H9 (cell line): Measurements from ENCODE around the gene HKDC1. TPM values are rescaled to one million over a fixed set of nuclear protein-coding genes. Genes with fewer than 3 reads are reported as not detected.

ENCODE experiments used
- DNase-seq: peaks from one replicate; pipeline ENCODE4 v3.0.0-alpha.2; 2017
- H2AFZ ChIP-seq: one replicate; pipeline ENCODE4 v1.6.1; 2013; ENCODE audit warnings: mild to moderate bottlenecking, low read length, control low read depth, moderate library complexity
- H2AK5ac ChIP-seq: 2 replicates; pipeline ENCODE4 v1.6.1; 2013; ENCODE audit warnings: low read length, control low read depth, mixed read lengths; ENCODE audit not compliant: insufficient read length
- H2BK120ac ChIP-seq: one replicate; pipeline ENCODE4 v1.6.1; 2013; ENCODE audit warnings: low read depth, mild to moderate bottlenecking, low read length, control low read depth, inconsistent platforms; ENCODE audit not compliant: poor library complexity, severe bottlenecking
- H2BK12ac ChIP-seq: 2 replicates; pipeline ENCODE4 v1.6.1; 2013; ENCODE audit warnings: low read length, control low read depth, mixed read lengths, low read depth; ENCODE audit not compliant: insufficient read length
- H2BK15ac ChIP-seq: 2 replicates; pipeline ENCODE4 v1.6.1; 2013; ENCODE audit warnings: low read depth, low read length, control low read depth
- H2BK20ac ChIP-seq: one replicate; pipeline ENCODE4 v1.6.1; 2013; ENCODE audit warnings: low read depth, mild to moderate bottlenecking, low read length, control low read depth, inconsistent platforms; ENCODE audit not compliant: poor library complexity, severe bottlenecking
- H2BK5ac ChIP-seq: 2 replicates; pipeline ENCODE4 v1.6.1; 2013; ENCODE audit warnings: low read length, control low read depth, mixed read lengths; ENCODE audit not compliant: insufficient read length
- H3K14ac ChIP-seq: 2 replicates; pipeline ENCODE4 v1.6.1; 2013; ENCODE audit warnings: low read length, control low read depth; ENCODE audit not compliant: insufficient read depth
- H3K18ac ChIP-seq: 2 replicates; pipeline ENCODE4 v1.6.1; 2013; ENCODE audit warnings: low read depth, mild to moderate bottlenecking, mixed read lengths, low read length, control low read depth; ENCODE audit not compliant: insufficient read length
- H3K23ac ChIP-seq: 2 replicates; pipeline ENCODE4 v1.6.1; 2013; ENCODE audit warnings: low read length, control low read depth, mixed read lengths, low read depth; ENCODE audit not compliant: insufficient read length
- H3K23me2 ChIP-seq: 2 replicates; pipeline ENCODE4 v1.6.1; 2013; ENCODE audit warnings: low read depth, mild to moderate bottlenecking, mixed read lengths, low read length, control low read depth; ENCODE audit not compliant: insufficient read length, poor library complexity, severe bottlenecking
- H3K27ac ChIP-seq: 2 replicates; pipeline ENCODE4 v1.5.1; 2013; ENCODE audit warnings: low read length, control low read depth, mixed read lengths, low read depth; ENCODE audit not compliant: insufficient read length
- H3K27me3 ChIP-seq: 2 replicates; pipeline ENCODE4 v1.6.1; 2013; ENCODE audit warnings: low read length, control low read depth, inconsistent platforms; ENCODE audit not compliant: insufficient read depth
- H3K4ac ChIP-seq: 2 replicates; pipeline ENCODE4 v1.6.1; 2013; ENCODE audit warnings: low read depth, mild to moderate bottlenecking, control low read depth, inconsistent platforms, low read length, moderate library complexity
- H3K4me1 ChIP-seq: 2 replicates; pipeline ENCODE4 v1.6.1; 2013; ENCODE audit warnings: low read length, control low read depth, inconsistent platforms; ENCODE audit not compliant: insufficient read depth
- H3K4me2 ChIP-seq: 2 replicates; pipeline ENCODE4 v1.6.1; 2013; ENCODE audit warnings: low read length, control low read depth, mixed read lengths; ENCODE audit not compliant: insufficient read length, insufficient read depth
- H3K56ac ChIP-seq: 2 replicates; pipeline ENCODE4 v1.6.1; 2013; ENCODE audit warnings: low read depth, mild to moderate bottlenecking, mixed read lengths, low read length, control low read depth; ENCODE audit not compliant: insufficient read length
- H3K79me1 ChIP-seq: 2 replicates; pipeline ENCODE4 v1.6.1; 2013; ENCODE audit warnings: low read depth, mild to moderate bottlenecking, moderate library complexity, low read length, control low read depth, inconsistent platforms; ENCODE audit not compliant: insufficient read depth, poor library complexity, severe bottlenecking
- H3K79me2 ChIP-seq: 2 replicates; pipeline ENCODE4 v1.6.1; 2013; ENCODE audit warnings: low read length, control low read depth, inconsistent platforms; ENCODE audit not compliant: insufficient read depth
- H3K9ac ChIP-seq: 2 replicates; pipeline ENCODE4 v1.6.1; 2013; ENCODE audit warnings: low read length, control low read depth, mixed read lengths; ENCODE audit not compliant: insufficient read length; ENCODE audit errors: extremely low read depth
- H3K9me3 ChIP-seq: one replicate; pipeline ENCODE4 v1.6.1; 2013; ENCODE audit warnings: low read depth, low read length, inconsistent platforms; ENCODE audit not compliant: control insufficient read depth
- H3T11ph ChIP-seq: one replicate; pipeline ENCODE4 v1.6.1; 2013; ENCODE audit warnings: mild to moderate bottlenecking, low read length, control low read depth, inconsistent platforms
- H4K20me1 ChIP-seq: one replicate; pipeline ENCODE4 v1.6.1; 2013; ENCODE audit not compliant: control insufficient read depth, insufficient read length, insufficient read depth
- H4K5ac ChIP-seq: 2 replicates; pipeline ENCODE4 v1.6.1; 2013; ENCODE audit warnings: low read depth, mild to moderate bottlenecking, mixed read lengths, low read length, control low read depth; ENCODE audit not compliant: insufficient read length
- H4K8ac ChIP-seq: replicated peaks from 2 replicates; pipeline ENCODE4 v1.6.1; 2013; ENCODE audit warnings: low read length, control low read depth, mixed read lengths, low read depth; ENCODE audit not compliant: insufficient read length
- H4K91ac ChIP-seq: 2 replicates; pipeline ENCODE4 v1.6.1; 2013; ENCODE audit warnings: low read depth, mild to moderate bottlenecking, moderate library complexity, mixed read lengths, low read length, control low read depth; ENCODE audit not compliant: insufficient read length
- H3K27ac Mint-ChIP-seq, 3 experiments: 2 replicates in 2 of 3; 3 replicates in 1 of 3; pipeline ENCODE4 v1.8.0; 2020 to 2021; ENCODE audit warnings: mixed read lengths in 3 of 3, mild to moderate bottlenecking in 1 of 3, moderate library complexity in 1 of 3
- H3K27me3 Mint-ChIP-seq: 2 replicates; pipeline ENCODE4 v1.8.0; 2021; ENCODE audit warnings: low read depth, mild to moderate bottlenecking, moderate library complexity, mixed read lengths
- H3K36me3 Mint-ChIP-seq, 3 experiments: 2 replicates in 2 of 3; 3 replicates in 1 of 3; pipeline ENCODE4 v1.8.0; 2020 to 2021; ENCODE audit warnings: low read depth in 3 of 3, mixed read lengths in 3 of 3; ENCODE audit not compliant: insufficient read depth in 1 of 3
- H3K4me1 Mint-ChIP-seq, 2 experiments: 2 replicates each; pipeline ENCODE4 v1.8.0; 2020; ENCODE audit warnings: mixed read lengths in 2 of 2
- H3K4me3 Mint-ChIP-seq, 2 experiments: 2 replicates in 1 of 2; 3 replicates in 1 of 2; pipeline ENCODE4 v1.8.0; 2020 to 2021; ENCODE audit warnings: mild to moderate bottlenecking in 2 of 2, mixed read lengths in 2 of 2, moderate library complexity in 1 of 2
- H3K9me3 Mint-ChIP-seq, 2 experiments: 2 replicates in 1 of 2; 3 replicates in 1 of 2; pipeline ENCODE4 v1.8.0; 2020; ENCODE audit warnings: mild to moderate bottlenecking in 2 of 2, mixed read lengths in 2 of 2, moderate library complexity in 1 of 2
- CTCF ChIP-seq: fragments of 200-600 bp; sonication (generic); conservative IDR thresholded peaks from 3 replicates; pipeline ENCODE4 v1.8.0; 2021; ENCODE audit warnings: antibody characterized with exemption, mild to moderate bottlenecking
- WGBS: extraction: QIAGEN DNeasy Blood & Tissue Kit; methylation state at CpG from one replicate; pipeline ENCODE4 v1.1.7; 2013; ENCODE audit warnings: missing lambda C conversion rate, low lambda C conversion rate, mixed read lengths; ENCODE audit not compliant: insufficient read length; ENCODE audit errors: extremely low coverage; 5-methylcytosine and 5-hydroxymethylcytosine counted together
- total RNA-seq: library from RNA; stranded (reverse); gene quantifications from 2 replicates; pipeline ENCODE4 v1.2.1, GENCODE V29; 2021

HKDC1 gene
- total RNA-seq, 1 experiment from 2014 or later: not detected

GRCh38 chr10:69239136-69239535, 19.0 kb downstream of the HKDC1 start:
- H3K23me2 ChIP-seq: no peaks in the 10 kb centered on the region
- H3K23ac ChIP-seq: no peak overlapping the region
- Mint-ChIP-seq H3K9me3 (no peaks in the 10 kb centered on the region), H3K4me3 (no peak overlapping the region), H3K36me3 (no peaks in the 10 kb centered on the region), H3K27me3 (peaks cover 6% of the 10 kb centered on the region), H3K4me1 (peaks cover 18 to 19% of the 10 kb centered on the region in 2 experiments), H3K27ac (no peak overlapping the region)
- no peak overlapping the region for H3K4me2 ChIP-seq
- no peak overlapping the region for H3K56ac ChIP-seq
- TF ChIP-seq CTCF: no peak
- no peaks in the 10 kb centered on the region for H3K79me2 ChIP-seq
- no peak overlapping the region for H2BK120ac ChIP-seq
- no peaks in the 10 kb centered on the region for H3K27me3 ChIP-seq
- H2BK15ac ChIP-seq: no peak overlapping the region
- no peak overlapping the region for H2AFZ ChIP-seq
- no peaks in the 10 kb centered on the region for H3K79me1 ChIP-seq
- H4K8ac ChIP-seq: no peak overlapping the region
- no peak overlapping the region for H2AK5ac ChIP-seq
- no peak overlapping the region for H2BK5ac ChIP-seq
- no peak for DNase-seq
- H2BK12ac ChIP-seq: no peak overlapping the region
- no peak overlapping the region for H3K9ac ChIP-seq
- H4K20me1 ChIP-seq: no peaks in the 10 kb centered on the region
- H3K18ac ChIP-seq: no peak overlapping the region
- no peak overlapping the region for H4K5ac ChIP-seq
- H3K27ac ChIP-seq: no peak overlapping the region
- no peak overlapping the region for H3T11ph ChIP-seq
- H4K91ac ChIP-seq: no peak overlapping the region
- H3K9me3 ChIP-seq: no peaks in the 10 kb centered on the region
- H2BK20ac ChIP-seq: no peak overlapping the region
- no peak overlapping the region for H3K4ac ChIP-seq
- H3K4me1 ChIP-seq: no peaks in the 10 kb centered on the region
- no CpG with 5 or more reads among the region's 5 CpGs for WGBS
- no peak overlapping the region for H3K14ac ChIP-seq
